ENCODE measurements around the gene ENTPD1. TPM values are rescaled to one million over a fixed set of nuclear protein-coding genes. Genes with fewer than 3 reads are reported as not detected.

Gene ENTPD1
- total and polyA plus RNA-seq, 10 of the 15 experiments (the other 5 are each of a cell fraction or from before 2014, with no cell fraction given) = 110 to 413 (median 161) TPM

- TF ChIP-seq CTCF (IDR thresholded peaks at IDR 0.05 in 2 of 3, conservative IDR thresholded peaks at IDR 0.05 in 1 of 3; ENCODE audit: control insufficient read depth in 2 of 3, extremely low read depth in 1 of 3, insufficient read depth in 1 of 3, low read depth in 3 of 3, low read length in 3 of 3) (peak; percentile 66 to 77 (median 70); a peak in 5 of 6 replicates), HSF1 (IDR thresholded peaks at IDR 0.05; ENCODE audit: low read depth, low read length) (no peak), NR2C1 (IDR thresholded peaks at IDR 0.05) (no peak), FOXK2 (IDR thresholded peaks at IDR 0.05) (no peak), CREB1 (IDR thresholded peaks at IDR 0.05; ENCODE audit: low read depth) (0 out of 2 replicates have a peak, but pooled peaks have one; percentile 25)
Measured at GRCh38 chr10:95864906-95865813, 109.2 kb downstream of the ENTPD1 start (continued).
